ENCODE results near the gene TAAR5. TPM values are rescaled to one million over a fixed set of nuclear protein-coding genes. Genes with fewer than 3 reads are reported as not detected.
"Not testable (repeated sequence)": the region's sequence is repeated elsewhere in the genome, so short reads cannot be mapped to it uniquely, and the experiment has no call there.

TAAR5 gene
- total RNA-seq, 1 donor from 2014 or later: not detected

GRCh38 chr6:132570221-132570777 is 19.2 kb downstream of the TAAR5 start, which contains the start of gene TAAR6:
TSS of gene TAAR6 (plus strand) at chr6:132570322. CDS start at chr6:132570322, 0 bp downstream.
- no peak for DNase-seq (ENCODE audit: low read depth in 2 of 2)

GRCh38 chr6:132569170-132569569 is 20.4 kb downstream of the TAAR5 start:
- no peak for DNase-seq (ENCODE audit: low read depth in 2 of 2)

- DNase-seq (ENCODE audit: low read depth in 2 of 2): no peak
These were observed 20.9 kb downstream of the TAAR5 start for GRCh38 chr6:132568611-132569010.

GRCh38 chr6:132567566-132567965 is 22.0 kb downstream of the TAAR5 start:
- no peak for DNase-seq (ENCODE audit: low read depth in 2 of 2)

DNA sequence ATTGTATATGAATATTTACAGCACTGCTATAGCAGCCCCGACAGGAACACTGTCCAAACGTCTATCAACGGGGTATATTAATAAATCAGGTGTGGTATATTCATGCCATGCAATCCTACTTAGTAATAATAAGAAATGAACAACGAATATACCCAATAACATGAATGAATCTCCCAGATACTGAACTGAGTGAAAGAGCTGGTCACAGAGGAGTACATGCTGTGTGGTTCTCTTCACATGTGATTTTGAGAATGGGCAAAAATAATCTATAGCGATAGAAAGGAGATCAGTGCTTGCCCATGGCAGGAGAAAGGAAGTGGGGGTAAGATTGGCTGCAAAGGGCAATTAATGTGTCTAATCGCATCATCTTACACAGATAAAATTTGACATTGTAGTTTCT is 23.1 kb downstream of the TAAR5 start:
- DNase-seq (ENCODE audit: low read depth in 2 of 2): no peak

DNA sequence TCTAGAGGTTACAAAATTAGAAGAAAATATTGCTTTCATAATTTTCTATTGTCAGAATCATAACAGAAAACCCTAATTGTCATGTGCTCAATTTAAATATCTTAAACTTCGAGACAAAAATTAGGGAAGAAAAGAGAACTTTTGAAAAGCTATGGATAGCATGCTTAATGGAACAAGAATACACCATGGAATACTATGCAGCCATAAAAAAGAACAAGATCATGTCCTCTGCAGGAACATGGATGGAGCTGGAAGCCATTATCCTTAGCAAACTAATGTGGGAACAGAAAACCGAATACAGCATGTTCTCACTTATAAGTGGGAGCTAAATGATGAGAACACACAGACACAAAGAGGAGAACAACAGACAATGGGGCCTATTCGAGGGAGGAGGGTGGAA is 29.5 kb downstream of the TAAR5 start:
- not testable (repeated sequence) for DNase-seq (ENCODE audit: low read depth in 2 of 2)

DNA sequence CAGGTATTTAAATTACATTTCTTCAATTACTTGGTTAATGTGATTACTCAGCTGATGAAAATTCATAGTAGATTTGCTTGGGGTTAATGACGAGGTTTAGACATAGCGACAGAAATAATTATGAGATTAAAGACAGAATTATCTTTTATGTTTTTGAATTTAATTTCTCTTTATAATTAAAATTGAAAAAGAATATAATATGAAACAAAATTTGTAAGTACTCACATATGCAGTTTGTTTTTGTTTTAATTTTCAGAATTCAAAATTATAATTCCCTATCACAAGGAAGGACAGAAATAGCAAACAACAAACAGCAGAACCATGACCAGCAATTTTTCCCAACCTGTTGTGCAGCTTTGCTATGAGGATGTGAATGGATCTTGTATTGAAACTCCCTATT is 37.2 kb downstream of the TAAR5 start, which contains the start of gene TAAR8:
Gene TAAR8 (plus strand): TSS at position 301 of the 400 bp plus-strand sequence. CDS start 21 bp downstream, at position 322.
- DNase-seq (ENCODE audit: low read depth in 2 of 2): no peak

DNA sequence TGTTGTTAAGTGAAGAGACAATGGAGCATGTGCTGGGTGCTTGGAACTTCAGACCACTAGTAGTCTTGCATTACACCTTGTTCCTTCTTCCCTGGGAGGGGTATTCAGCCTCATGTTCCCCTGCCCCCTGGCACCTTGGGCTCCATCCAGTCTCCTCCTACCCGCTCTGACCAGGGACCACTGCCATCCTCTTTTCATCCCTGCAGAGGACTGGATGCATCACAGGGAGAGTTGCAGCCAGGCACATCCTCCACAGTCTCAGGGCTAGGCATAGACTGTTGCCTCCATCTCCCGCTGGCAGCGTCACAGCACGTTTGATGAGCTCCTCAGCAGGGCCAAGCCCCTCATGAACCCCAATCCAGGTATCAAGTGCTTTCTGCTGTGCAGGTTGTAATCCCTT is 38.3 kb downstream of the TAAR5 start:
- no peak for DNase-seq (ENCODE audit: low read depth in 2 of 2)

- DNase-seq (ENCODE audit: low read depth in 2 of 2): no peak
These were observed 40.6 kb downstream of the TAAR5 start for GRCh38 chr6:132548746-132549463.

DNA sequence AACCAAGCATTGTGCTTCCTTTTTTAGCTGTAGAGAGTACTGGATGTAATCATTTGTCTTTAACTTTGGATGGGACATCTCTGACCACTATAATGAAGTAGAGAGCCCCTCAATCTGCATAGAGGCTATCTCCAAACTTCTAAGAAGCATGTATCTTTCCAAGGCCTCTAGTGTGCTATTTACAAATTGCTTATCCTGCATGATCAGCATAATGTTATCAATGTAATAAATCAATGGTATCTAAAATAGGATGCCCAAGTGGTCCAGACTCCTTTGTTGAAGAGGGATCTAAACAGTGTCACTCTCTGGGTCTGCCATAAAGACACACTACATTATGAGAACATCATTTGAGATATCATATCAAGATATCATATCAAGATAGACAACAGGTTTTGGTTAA is 44.7 kb downstream of the TAAR5 start:
- DNase-seq (ENCODE audit: low read depth in 2 of 2): no peak

Other genes with a start within 250 kb of the TAAR5 start
- under 0.01 and 0.22 TPM in 2 replicates for gene MOXD1, start 188.3 kb downstream of the TAAR5 start, total RNA-seq
- gene STX7, start 76.6 kb downstream of the TAAR5 start, total RNA-seq: 19.8 and 52.0 TPM in 2 replicates
- gene TAAR9, start 51.5 kb downstream of the TAAR5 start, total RNA-seq: not detected in 2 replicates
- gene TAAR8, start 37.1 kb downstream of the TAAR5 start, total RNA-seq: not detected in 2 replicates
- gene TAAR6, start 19.4 kb downstream of the TAAR5 start, total RNA-seq: not detected in 2 replicates
- not detected in 2 replicates for gene TAAR2, start 34.5 kb upstream of the TAAR5 start, total RNA-seq
- not detected in 2 replicates for gene TAAR1, start 69.4 kb upstream of the TAAR5 start, total RNA-seq
- gene VNN1, start 124.3 kb upstream of the TAAR5 start, total RNA-seq: under 0.01 TPM in 1 of 2 replicates, not detected in the other
- not detected in 2 replicates for gene VNN2, start 168.2 kb upstream of the TAAR5 start, total RNA-seq
- 5.4 and 7.8 TPM in 2 replicates for gene SLC18B1, start 208.9 kb upstream of the TAAR5 start, total RNA-seq
- 1,609 and 1,971 TPM in 2 replicates for gene RPS12, start 224.8 kb upstream of the TAAR5 start, total RNA-seq